ENCODE measurements around the gene JOSD1. TPM values are rescaled to one million over a fixed set of nuclear protein-coding genes. Genes with fewer than 3 reads are reported as not detected.

The JOSD1 gene
- total and polyA plus RNA-seq, 10 of the 15 experiments (the other 5 are each of a cell fraction or from before 2014, with no cell fraction given) = 6.2 to 54.6 (median 40.5) TPM

GRCh38 chr22:38750104-38750503 lies 49.4 kb upstream of the JOSD1 start:
- Histone ChIP-seq H3K36me3 (ENCODE audit: control insufficient read depth in 2 of 2, insufficient read depth in 2 of 2, low read length in 1 of 2) (peaks cover 38 to 39% of the 10 kb centered on the region in 2 experiments), H3K9me3 (replicated peaks; ENCODE audit: control insufficient read depth, insufficient read depth, low read length) (no peaks in the 10 kb centered on the region), H3K4me3 (no peak overlapping the region), H3K27ac (ENCODE audit: control insufficient read depth, insufficient read depth) (no peak overlapping the region), H4K20me1 (ENCODE audit: control insufficient read depth, insufficient read depth) (no peaks in the 10 kb centered on the region), H3K4me1 (ENCODE audit: control insufficient read depth, insufficient read depth, low read length) (peaks cover 27% of the 10 kb centered on the region), H2AFZ (ENCODE audit: control insufficient read depth, low read depth, low read length) (no peak overlapping the region), H3K9ac (ENCODE audit: control insufficient read depth, insufficient read depth, low read length) (no peak overlapping the region), H3K79me2 (ENCODE audit: control insufficient read depth, insufficient read depth, low read length) (peaks cover 41% of the 10 kb centered on the region), H3K27me3 (replicated peaks in 1 of 2; ENCODE audit: control insufficient read depth in 2 of 2, insufficient read depth in 2 of 2, low read length in 1 of 2) (no peaks in the 10 kb centered on the region), H3K4me2 (ENCODE audit: control insufficient read depth, insufficient read depth) (no peak overlapping the region)
- ChIA-PET SMC1A (ENCODE audit: uncharacterized antibody, unreplicated experiment) (interaction anchor here (1.7 kb wide), 1 partner anchor 16 kb away, joined by 5 read pairs; no protein-coding TSS in a partner anchor), CTCF (no interaction called here), POLR2A (interaction anchor here (1.0 to 5.1 kb wide), 2 partner anchors 8 to 43 kb away, joined by 3 to 27 read pairs; partner anchors contain the start of gene GTPBP1), RAD21 (ENCODE audit: unreplicated experiment) (interaction anchor here (1.2 kb wide), 1 partner anchor 9 kb away, joined by 3 read pairs; no protein-coding TSS in a partner anchor)
- DNase-seq (ENCODE audit: low read depth, low spot score) (no peak), ATAC-seq (no peak), FAIRE-seq (no peak)
- intact Hi-C loops (cut with micrococcal nuclease; ENCODE audit: unreplicated experiment) = loop anchor here (10.0 kb wide), 1 partner anchor 905 kb away; the partner anchor contains the start of genes ANKRD54 and EIF3L
- no TSS peak for BruUV-seq (replicated peaks)
- TF ChIP-seq RCOR1 (conservative IDR thresholded peaks at IDR 0.05; ENCODE audit: low read depth, low read length) (no peak), CREB1 (IDR thresholded peaks at IDR 0.05; ENCODE audit: low read depth) (no peak), CTCF (IDR thresholded peaks at IDR 0.05 in 2 of 3, conservative IDR thresholded peaks at IDR 0.05 in 1 of 3; ENCODE audit: control insufficient read depth in 2 of 3, extremely low read depth in 1 of 3, insufficient read depth in 1 of 3, low read depth in 3 of 3, low read length in 3 of 3) (no peak), ZNF384 (IDR thresholded peaks at IDR 0.05; ENCODE audit: borderline replicate concordance, low read depth, low read length) (no peak), NRF1 (conservative IDR thresholded peaks at IDR 0.05; ENCODE audit: low read depth, low read length) (no peak), MEF2B (IDR thresholded peaks at IDR 0.05; ENCODE audit: partially characterized antibody, poor library complexity, severe bottlenecking) (no peak), ATF7 (IDR thresholded peaks at IDR 0.05; ENCODE audit: low read depth) (no peak), ZSCAN29 (IDR thresholded peaks at IDR 0.05) (no peak), KAT2A (conservative IDR thresholded peaks at IDR 0.05; ENCODE audit: control insufficient read depth, low read depth, low read length) (no peak), SUPT20H (IDR thresholded peaks at IDR 0.05; ENCODE audit: borderline replicate concordance, control insufficient read depth, low read depth, low read length) (no peak)
- WGBS (ENCODE audit: insufficient coverage, insufficient replicate concordance, low lambda C conversion rate, missing lambda C conversion rate) = 93% methylated on average over 14 of the region's 14 CpGs
- in situ Hi-C loops (cut with MboI) = no loop called here
